Measurements from ENCODE around the gene KREMEN1.
"Not testable (repeated sequence)": the region's sequence is repeated elsewhere in the genome, so short reads cannot be mapped to it uniquely, and the experiment has no call there.

The KREMEN1 gene

GRCh38 chr22:29108137-29108536, 35.3 kb downstream of the KREMEN1 start:
- DNase-seq: no peak

GRCh38 chr22:29109822-29110221, 37.0 kb downstream of the KREMEN1 start:
- DNase-seq: no peak

- DNase-seq: no peak
These were observed 38.1 kb downstream of the KREMEN1 start for GRCh38 chr22:29110946-29111345.

- DNase-seq: no peak
These were observed 39.3 kb downstream of the KREMEN1 start for GRCh38 chr22:29112121-29112520.

GRCh38 chr22:29112681-29113080, 39.8 kb downstream of the KREMEN1 start:
- DNase-seq: no peak

- DNase-seq: no peak
These were observed 40.5 kb downstream of the KREMEN1 start for GRCh38 chr22:29113319-29113718.

GRCh38 chr22:29114392-29114791, 41.6 kb downstream of the KREMEN1 start:
- no peak for DNase-seq

- no peak for DNase-seq
These were observed 43.0 kb downstream of the KREMEN1 start for GRCh38 chr22:29115682-29116288.

- DNase-seq: no peak
These were observed 43.7 kb downstream of the KREMEN1 start for GRCh38 chr22:29116397-29117123.

- no peak for DNase-seq
These were observed 45.1 kb downstream of the KREMEN1 start for GRCh38 chr22:29117799-29118477.

GRCh38 chr22:29120098-29120912, 47.5 kb downstream of the KREMEN1 start:
- not testable (repeated sequence) for DNase-seq

GRCh38 chr22:29121124-29121523, 48.3 kb downstream of the KREMEN1 start:
- no peak for DNase-seq

- no peak for DNase-seq
These were observed 49.2 kb downstream of the KREMEN1 start for GRCh38 chr22:29122041-29122440.

- DNase-seq: no peak
These were observed 52.1 kb downstream of the KREMEN1 start for GRCh38 chr22:29124777-29125442.

GRCh38 chr22:29125443-29125778, 52.6 kb downstream of the KREMEN1 start:
- no peak for DNase-seq

GRCh38 chr22:29125844-29126243, 53.0 kb downstream of the KREMEN1 start:
- DNase-seq: no peak

- DNase-seq: no peak
These were observed 54.0 kb downstream of the KREMEN1 start for GRCh38 chr22:29126670-29127395.

- no peak for DNase-seq
These were observed 56.3 kb downstream of the KREMEN1 start for GRCh38 chr22:29128891-29129807.

GRCh38 chr22:29129808-29130140, 56.9 kb downstream of the KREMEN1 start:
- no peak for DNase-seq

GRCh38 chr22:29130476-29130875, 57.6 kb downstream of the KREMEN1 start:
- DNase-seq: no peak

- no peak for DNase-seq
These were observed 60.8 kb downstream of the KREMEN1 start for GRCh38 chr22:29133603-29134133.
